Hepatocyte (in vitro differentiated cells): ENCODE measurements around the gene RNASE7. TPM values are rescaled to one million over a fixed set of nuclear protein-coding genes. Genes with fewer than 3 reads are reported as not detected.
A peak's percentile ranks its signal among the peaks of the same experiment; 100 is the strongest.

Experiments used
- DNase-seq: peaks from one replicate; pipeline ENCODE4 v3.0.0-alpha.2; 2016; ENCODE audit warnings: low spot score
- H2AFZ ChIP-seq: fragments of 200-600 bp; sonication (generic); 2 replicates; pipeline ENCODE4 v1.6.0; 2016; ENCODE audit warnings: antibody characterized with exemption, mild to moderate bottlenecking
- H3K27ac ChIP-seq: fragments of 200-600 bp; sonication (generic); 2 replicates; pipeline ENCODE4 v1.5.1; 2016; ENCODE audit warnings: mild to moderate bottlenecking
- H3K27me3 ChIP-seq: fragments of 200-600 bp; sonication (generic); 2 replicates; pipeline ENCODE4 v1.6.1; 2016
- H3K36me3 ChIP-seq: fragments of 200-600 bp; sonication (generic); replicated peaks from 2 replicates; pipeline ENCODE4 v1.5.1; 2016; ENCODE audit warnings: low read depth; ENCODE audit not compliant: insufficient read depth
- H3K4me1 ChIP-seq: fragments of 200-600 bp; sonication (generic); 2 replicates; pipeline ENCODE4 v1.5.1; 2016; ENCODE audit warnings: mild to moderate bottlenecking, moderate library complexity; ENCODE audit not compliant: insufficient read depth
- H3K4me2 ChIP-seq: fragments of 200-600 bp; sonication (generic); 2 replicates; pipeline ENCODE4 v1.6.0; 2016
- H3K4me3 ChIP-seq: fragments of 200-600 bp; sonication (generic); 2 replicates; pipeline ENCODE4 v1.5.1; 2016; ENCODE audit warnings: mild to moderate bottlenecking
- H3K79me2 ChIP-seq: fragments of 200-600 bp; sonication (generic); 2 replicates; pipeline ENCODE4 v1.6.0; 2017; ENCODE audit warnings: mild to moderate bottlenecking
- H3K9me2 ChIP-seq: fragments of 200-600 bp; sonication (generic); replicated peaks from 2 replicates; pipeline ENCODE4 v1.6.0; 2017; ENCODE audit warnings: mild to moderate bottlenecking; ENCODE audit not compliant: insufficient read depth
- H3K9me3 ChIP-seq: fragments of 200-600 bp; sonication (generic); 2 replicates; pipeline ENCODE4 v1.5.1; 2016; ENCODE audit warnings: low read depth, mild to moderate bottlenecking
- H4K20me1 ChIP-seq: fragments of 200-600 bp; sonication (generic); 2 replicates; pipeline ENCODE4 v1.6.0; 2016; ENCODE audit warnings: mild to moderate bottlenecking; ENCODE audit not compliant: insufficient read depth, poor library complexity, severe bottlenecking
- EZH2 ChIP-seq: fragments of 200-600 bp; sonication (generic); IDR thresholded peaks from 2 replicates; pipeline ENCODE4 v1.6.1; 2016; ENCODE audit warnings: antibody characterized with exemption, mild to moderate bottlenecking, borderline replicate concordance
- EZH2phosphoT487 ChIP-seq: fragments of 200-600 bp; sonication (generic); IDR thresholded peaks from one replicate; pipeline ENCODE4 v1.6.1; 2018; ENCODE audit warnings: antibody characterized with exemption, mild to moderate bottlenecking, low read depth, moderate library complexity; ENCODE audit not compliant: unreplicated experiment, severe bottlenecking
- WGBS: methylation state at CpG from one replicate; pipeline ENCODE4 v1.1.6; 2016; ENCODE audit warnings: low lambda C conversion rate; ENCODE audit errors: missing lambda C conversion rate; 5-methylcytosine and 5-hydroxymethylcytosine counted together
- polyA plus RNA-seq: library from polyadenylated mRNA; unstranded; fragments of >200 nt; fragmentation: Nextera tagmentation; extraction: Ambion mirVana; gene quantifications from 2 replicates; pipeline ENCODE4 v1.2.1, GENCODE V29; 2016
- total RNA-seq: library from RNA; depleted of rRNA; stranded (reverse); fragments of >200 nt; gene quantifications from 2 replicates; pipeline ENCODE4 v1.2.3, GENCODE V29; 2014
- TF ChIP-seq, protein P1 (sequence below): fragments of 200-600 bp; sonication (generic); IDR thresholded peaks from 2 replicates; pipeline ENCODE4 v1.5.1; 2016; ENCODE audit warnings: antibody characterized with exemption, mild to moderate bottlenecking; ENCODE audit not compliant: poor library complexity

The RNASE7 gene
- total and polyA plus RNA-seq, 2 experiments from 2014 or later, result not detected

DNA sequence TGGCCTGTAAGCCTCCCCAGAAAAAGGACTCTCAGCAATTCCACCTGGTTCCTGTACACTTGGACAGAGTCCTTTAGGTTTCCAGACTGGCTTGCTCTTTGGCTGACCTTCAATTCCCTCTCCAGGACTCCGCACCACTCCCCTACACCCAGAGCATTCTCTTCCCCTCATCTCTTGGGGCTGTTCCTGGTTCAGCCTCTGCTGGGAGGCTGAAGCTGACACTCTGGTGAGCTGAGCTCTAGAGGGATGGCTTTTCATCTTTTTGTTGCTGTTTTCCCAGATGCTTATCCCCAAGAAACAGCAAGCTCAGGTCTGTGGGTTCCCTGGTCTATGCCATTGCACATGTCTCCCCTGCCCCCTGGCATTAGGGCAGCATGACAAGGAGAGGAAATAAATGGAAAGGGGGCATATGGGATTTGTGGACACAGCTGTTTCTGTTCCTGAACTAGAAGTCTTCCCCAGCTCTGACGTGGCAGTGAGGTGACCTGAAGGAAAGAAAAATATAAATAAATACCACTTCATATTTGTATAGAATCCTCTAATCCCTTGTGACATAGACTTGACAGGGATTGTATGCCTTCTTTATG, 1.3 kb downstream of the RNASE7 start:
- H4K20me1 ChIP-seq, result no peaks in the 10 kb centered on the region
- no peaks in the 10 kb centered on the region for H3K36me3 ChIP-seq
- peaks cover 14% of the 10 kb centered on the region for H3K4me1 ChIP-seq
- DNase-seq, result no peak
- no peak for TF ChIP-seq EZH2phosphoT487
- no peak for TF ChIP-seq EZH2
- TF ChIP-seq, protein P1, sequence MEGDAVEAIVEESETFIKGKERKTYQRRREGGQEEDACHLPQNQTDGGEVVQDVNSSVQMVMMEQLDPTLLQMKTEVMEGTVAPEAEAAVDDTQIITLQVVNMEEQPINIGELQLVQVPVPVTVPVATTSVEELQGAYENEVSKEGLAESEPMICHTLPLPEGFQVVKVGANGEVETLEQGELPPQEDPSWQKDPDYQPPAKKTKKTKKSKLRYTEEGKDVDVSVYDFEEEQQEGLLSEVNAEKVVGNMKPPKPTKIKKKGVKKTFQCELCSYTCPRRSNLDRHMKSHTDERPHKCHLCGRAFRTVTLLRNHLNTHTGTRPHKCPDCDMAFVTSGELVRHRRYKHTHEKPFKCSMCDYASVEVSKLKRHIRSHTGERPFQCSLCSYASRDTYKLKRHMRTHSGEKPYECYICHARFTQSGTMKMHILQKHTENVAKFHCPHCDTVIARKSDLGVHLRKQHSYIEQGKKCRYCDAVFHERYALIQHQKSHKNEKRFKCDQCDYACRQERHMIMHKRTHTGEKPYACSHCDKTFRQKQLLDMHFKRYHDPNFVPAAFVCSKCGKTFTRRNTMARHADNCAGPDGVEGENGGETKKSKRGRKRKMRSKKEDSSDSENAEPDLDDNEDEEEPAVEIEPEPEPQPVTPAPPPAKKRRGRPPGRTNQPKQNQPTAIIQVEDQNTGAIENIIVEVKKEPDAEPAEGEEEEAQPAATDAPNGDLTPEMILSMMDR, result no peak
- no peak overlapping the region for H2AFZ ChIP-seq
- H3K79me2 ChIP-seq, result no peaks in the 10 kb centered on the region
- no peaks in the 10 kb centered on the region for H3K9me3 ChIP-seq
- WGBS, result 79% methylated on average over 2 of the region's 2 CpGs
- H3K4me2 ChIP-seq, result no peak overlapping the region
- peak overlapping the region; percentile 10 for H3K27ac ChIP-seq
- no peaks in the 10 kb centered on the region for H3K27me3 ChIP-seq
- no peaks in the 10 kb centered on the region for H3K9me2 ChIP-seq
- no peak overlapping the region for H3K4me3 ChIP-seq

DNA sequence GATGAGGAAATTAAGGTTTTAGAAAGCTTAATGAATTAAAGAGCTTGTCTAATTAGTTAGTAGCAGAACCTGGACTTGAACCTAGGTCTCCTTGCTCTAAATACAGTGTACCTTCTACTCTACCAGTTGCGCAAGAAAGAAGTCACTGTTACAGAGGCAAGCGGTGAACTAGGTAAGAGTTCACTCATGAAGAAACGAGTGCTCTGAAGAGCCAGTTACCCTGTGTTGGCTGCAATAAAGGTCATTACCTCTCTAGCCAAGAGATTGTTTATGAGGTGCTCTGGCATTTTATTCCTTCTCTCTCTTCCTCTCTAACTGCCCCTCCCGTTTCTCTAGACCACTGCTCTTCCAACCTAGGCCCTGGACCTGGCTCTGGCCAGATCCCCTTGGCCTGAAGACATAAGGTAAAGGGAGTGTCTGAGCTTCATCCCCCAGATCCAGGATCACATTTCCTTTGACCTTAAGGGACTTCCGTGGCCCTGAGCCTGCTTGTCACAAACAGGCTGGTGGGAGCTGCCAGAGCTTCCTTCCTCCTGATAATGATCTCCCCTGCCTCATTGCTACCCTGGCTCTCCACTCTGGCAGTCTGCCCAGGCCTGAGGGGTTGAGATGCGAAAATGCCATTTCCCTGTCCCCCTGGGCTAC, 1.9 kb downstream of the RNASE7 start:
- Histone ChIP-seq H3K4me3 (no peak overlapping the region), H3K4me2 (no peak overlapping the region), H3K27me3 (no peaks in the 10 kb centered on the region), H3K9me3 (no peaks in the 10 kb centered on the region), H3K27ac (peak overlapping the region; percentile 10), H3K79me2 (no peaks in the 10 kb centered on the region), H2AFZ (no peak overlapping the region), H4K20me1 (no peaks in the 10 kb centered on the region), H3K9me2 (no peaks in the 10 kb centered on the region), H3K36me3 (no peaks in the 10 kb centered on the region), H3K4me1 (peaks cover 9% of the 10 kb centered on the region)
- TF ChIP-seq EZH2phosphoT487, result no peak
- no peak for TF ChIP-seq EZH2
- TF ChIP-seq, protein P1, result no peak
- DNase-seq, result no peak
- WGBS, result 60% methylated on average over 6 of the region's 6 CpGs

DNA sequence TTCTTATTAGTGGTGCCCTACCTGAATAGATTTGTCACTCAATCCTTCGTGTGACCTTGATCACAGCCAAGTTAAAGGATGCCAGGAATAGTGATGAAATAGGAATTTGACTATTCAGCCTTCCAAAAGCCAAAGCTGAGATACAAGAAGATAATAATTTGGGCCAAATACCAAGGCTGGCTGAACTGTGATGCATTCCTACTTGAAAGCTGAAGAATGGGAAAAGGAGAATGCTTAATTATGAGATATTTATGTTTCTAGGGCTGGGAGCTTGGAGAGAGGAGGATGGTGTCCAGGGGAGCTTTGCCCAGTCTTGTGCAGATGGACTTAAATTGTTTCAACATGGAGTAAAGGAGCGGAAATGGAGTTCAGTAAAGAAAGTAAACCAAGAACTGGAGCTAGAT, 5.2 kb downstream of the RNASE7 start:
- no peak overlapping the region for H3K4me2 ChIP-seq
- H3K27ac ChIP-seq, result no peak overlapping the region
- TF ChIP-seq EZH2phosphoT487 (no peak), EZH2 (no peak)
- TF ChIP-seq, protein P1, result no peak
- no peaks in the 10 kb centered on the region for H3K9me3 ChIP-seq
- H3K27me3 ChIP-seq, result no peaks in the 10 kb centered on the region
- H3K4me3 ChIP-seq, result no peak overlapping the region
- H4K20me1 ChIP-seq, result no peaks in the 10 kb centered on the region
- H3K79me2 ChIP-seq, result no peaks in the 10 kb centered on the region
- H3K9me2 ChIP-seq, result no peaks in the 10 kb centered on the region
- WGBS, result 83% methylated on average over 2 of the region's 2 CpGs
- no peak overlapping the region for H2AFZ ChIP-seq
- H3K4me1 ChIP-seq, result no peaks in the 10 kb centered on the region
- H3K36me3 ChIP-seq, result no peaks in the 10 kb centered on the region
- DNase-seq, result no peak
